ENCODE data around the gene RNH1. TPM values are rescaled to one million over a fixed set of nuclear protein-coding genes. Genes with fewer than 3 reads are reported as not detected.

Gene RNH1
- total RNA-seq, 1 donor from 2014 or later: 163 TPM

- no peak overlapping the region for H3K4me3 ChIP-seq (ENCODE audit: low read depth, low read length)
- no peak for DNase-seq (ENCODE audit: low read depth)
- TF ChIP-seq CTCF (conservative IDR thresholded peaks at IDR 0.05; ENCODE audit: low read depth, low read length): no peak
These were observed 38.1 kb upstream of the RNH1 start for GRCh38 chr11:545171-545570.

- DNase-seq (ENCODE audit: low read depth): no peak
- no peak overlapping the region for H3K4me3 ChIP-seq (ENCODE audit: low read depth, low read length)
- no peak for TF ChIP-seq CTCF (conservative IDR thresholded peaks at IDR 0.05; ENCODE audit: low read depth, low read length)
These were observed 37.8 kb upstream of the RNH1 start for GRCh38 chr11:544817-545166.

- TF ChIP-seq CTCF (conservative IDR thresholded peaks at IDR 0.05; ENCODE audit: low read depth, low read length): no peak
- DNase-seq (ENCODE audit: low read depth): no peak
- H3K4me3 ChIP-seq (ENCODE audit: low read depth, low read length): no peak overlapping the region
These were observed 34.4 kb upstream of the RNH1 start for GRCh38 chr11:541433-541885.

- DNase-seq (ENCODE audit: low read depth): no peak
- TF ChIP-seq CTCF (conservative IDR thresholded peaks at IDR 0.05; ENCODE audit: low read depth, low read length): no peak
- no peak overlapping the region for H3K4me3 ChIP-seq (ENCODE audit: low read depth, low read length)
These were observed 33.8 kb upstream of the RNH1 start for GRCh38 chr11:540583-541432.

GRCh38 chr11:539971-540481, 33.0 kb upstream of the RNH1 start:
- no peak overlapping the region for H3K4me3 ChIP-seq (ENCODE audit: low read depth, low read length)
- TF ChIP-seq CTCF (conservative IDR thresholded peaks at IDR 0.05; ENCODE audit: low read depth, low read length): no peak
- no peak for DNase-seq (ENCODE audit: low read depth)

- no peak overlapping the region for H3K4me3 ChIP-seq (ENCODE audit: low read depth, low read length)
- no peak for DNase-seq (ENCODE audit: low read depth)
- TF ChIP-seq CTCF (conservative IDR thresholded peaks at IDR 0.05; ENCODE audit: low read depth, low read length): no peak
These were observed 31.5 kb upstream of the RNH1 start for GRCh38 chr11:538431-539051.

All from epithelial cell of proximal tubule (primary cell).